B cell (primary cell): Measurements from ENCODE around the gene RCC2. TPM values are rescaled to one million over a fixed set of nuclear protein-coding genes. Genes with fewer than 3 reads are reported as not detected.

ENCODE experiments used
- ATAC-seq: fragments of 200-7000 bp; cut with Tn5 transposase; one replicate; pipeline ENCODE4 v1.10.0; 2021; ENCODE audit warnings: low read depth, mild to moderate bottlenecking, moderate number of reproducible peaks, moderate library complexity
- CTCF ChIA-PET: fragments of 350-600 bp; sonication (Branson Sonifier 250); formaldehyde crosslinking; loops from one replicate; lab custom pipeline; 2021; ENCODE audit warnings: antibody characterized with exemption, inconsistent platforms; lab: Charles Lee
- POLR2A ChIA-PET: fragments of 350-600 bp; sonication (Branson Sonifier 250); formaldehyde crosslinking; loops from one replicate; lab custom pipeline; 2021; ENCODE audit warnings: antibody characterized with exemption; lab: Charles Lee
- DNase-seq: peaks from one replicate; pipeline ENCODE4 v3.0.0; 2013
- H2AFZ ChIP-seq: 2 replicates; pipeline ENCODE4 v1.6.1; 2012; ENCODE audit warnings: mild to moderate bottlenecking, low read depth, low read length; ENCODE audit not compliant: insufficient read depth, poor library complexity, severe bottlenecking
- H3K27ac ChIP-seq, 2 donors: 1 replicate in 1 of 2; 2 replicates in 1 of 2; pipeline ENCODE4 v1.5.1; 2012 to 2013; ENCODE audit warnings: low read length in 2 of 2, mild to moderate bottlenecking in 2 of 2, moderate library complexity in 1 of 2
- H3K27me3 ChIP-seq, 4 experiments: fragments of 200-600 bp in 1 of 4; sonication (generic) in 1 of 4; replicated peaks in 1 of 4; 1 replicate in 2 of 4; 2 replicates in 2 of 4; pipeline versions ENCODE4 v1.6.1 to v1.7.0; 2013 to 2016; ENCODE audit warnings: low read length in 3 of 4, mild to moderate bottlenecking in 2 of 4, mixed read lengths in 1 of 4, moderate library complexity in 1 of 4; ENCODE audit not compliant: insufficient read depth in 4 of 4, control insufficient read depth in 3 of 4; ENCODE audit errors: control extremely low read depth in 1 of 4
- H3K36me3 ChIP-seq, 2 experiments: replicated peaks in 1 of 2; 1 replicate in 1 of 2; 2 replicates in 1 of 2; pipeline versions ENCODE4 v1.6.1 to v1.7.1; 2013; ENCODE audit warnings: low read length in 1 of 2; ENCODE audit not compliant: insufficient read depth in 2 of 2, control insufficient read depth in 1 of 2; ENCODE audit errors: control extremely low read depth in 1 of 2, extremely low read depth in 1 of 2
- H3K4me1 ChIP-seq, 2 donors: fragments of 200-600 bp in 1 of 2; sonication (generic) in 1 of 2; 1 replicate in 1 of 2; 2 replicates in 1 of 2; pipeline versions ENCODE4 v1.5.1 to v1.6.1; 2013 to 2017; ENCODE audit warnings: low read length in 2 of 2; ENCODE audit not compliant: control insufficient read depth in 2 of 2, insufficient read depth in 2 of 2
- H3K4me2 ChIP-seq: replicated peaks from 2 replicates; pipeline ENCODE3; 2012; ENCODE audit warnings: mild to moderate bottlenecking, low read depth, low read length; ENCODE audit not compliant: poor library complexity, severe bottlenecking
- H3K4me3 ChIP-seq, 5 experiments: fragments of 200-600 bp in 1 of 5; sonication (generic) in 1 of 5; 1 replicate in 3 of 5; 2 replicates in 2 of 5; pipeline versions ENCODE4 v1.5.1 to v1.7.0; 2011 to 2016; ENCODE audit warnings: low read length in 4 of 5, mild to moderate bottlenecking in 4 of 5, low read depth in 2 of 5, control low read depth in 1 of 5, moderate library complexity in 1 of 5; ENCODE audit not compliant: insufficient read depth in 1 of 5; ENCODE audit errors: control extremely low read depth in 1 of 5, extremely low read depth in 1 of 5
- H3K79me2 ChIP-seq: fragments of 200-600 bp; sonication (generic); one replicate; pipeline ENCODE4 v1.6.0; 2016; ENCODE audit warnings: low read length; ENCODE audit not compliant: control insufficient read depth, insufficient read depth
- H3K9ac ChIP-seq: fragments of 200-600 bp; sonication (generic); 2 replicates; pipeline ENCODE4 v1.6.1; 2017; ENCODE audit warnings: mild to moderate bottlenecking, low read length, moderate library complexity
- H3K9me3 ChIP-seq, 3 donors: one replicate each; pipeline versions ENCODE4 v1.6.1 to v1.7.1; 2013; ENCODE audit warnings: low read length in 2 of 3; ENCODE audit not compliant: control insufficient read depth in 2 of 3, insufficient read depth in 1 of 3; ENCODE audit errors: control extremely low read depth in 1 of 3
- H4K20me1 ChIP-seq: 2 replicates; pipeline ENCODE4 v1.6.0; 2012; ENCODE audit warnings: mild to moderate bottlenecking, low read length; ENCODE audit not compliant: insufficient read depth, control insufficient read depth, poor library complexity, severe bottlenecking
- H3K27ac Mint-ChIP-seq: one replicate; pipeline ENCODE4 v1.8.0; 2021; ENCODE audit warnings: mixed read lengths
- H3K27me3 Mint-ChIP-seq: one replicate; pipeline ENCODE4 v1.8.0; 2021; ENCODE audit warnings: mixed read lengths
- H3K4me1 Mint-ChIP-seq: one replicate; pipeline ENCODE4 v1.8.0; 2021; ENCODE audit warnings: mixed read lengths
- H3K4me3 Mint-ChIP-seq: one replicate; pipeline ENCODE4 v1.8.0; 2021; ENCODE audit warnings: mixed read lengths
- H3K9me3 Mint-ChIP-seq: one replicate; pipeline ENCODE4 v1.8.0; 2022; ENCODE audit warnings: mixed read lengths; ENCODE audit not compliant: insufficient read depth
- EZH2 ChIP-seq: IDR thresholded peaks from 2 replicates; pipeline ENCODE4 v1.6.1; 2012; ENCODE audit warnings: borderline replicate concordance, low read depth, mild to moderate bottlenecking, moderate library complexity, low read length; ENCODE audit not compliant: insufficient read depth, poor library complexity, severe bottlenecking
- WGBS: methylation state at CpG from one replicate; pipeline ENCODE4 v1.1.5; 2013; ENCODE audit warnings: missing lambda C conversion rate; ENCODE audit not compliant: insufficient coverage; 5-methylcytosine and 5-hydroxymethylcytosine counted together
- intact Hi-C: fragments of 100-400 bp; cut with micrococcal nuclease; formaldehyde crosslinking; loops from one replicate; pipeline ENCODE4 v1.10.0; 2022
- polyA minus RNA-seq: library from RNA; depleted of rRNA, polyadenylated mRNA; stranded (reverse); fragments of >200 nt; gene quantifications from 2 replicates; pipeline ENCODE4 v1.2.3, GENCODE V29; 2012
- polyA plus RNA-seq: library from polyadenylated mRNA; depleted of rRNA; stranded (reverse); fragments of >200 nt; gene quantifications from 2 replicates; pipeline ENCODE4 v1.2.3, GENCODE V29; 2012
- total RNA-seq, 2 donors: library from RNA; stranded (reverse); fragments of 120-200 nt in 1 of 2; gene quantifications; 1 replicate in 1 of 2; 2 replicates in 1 of 2; pipeline versions ENCODE4 v1.2.3 to v1.2.4, GENCODE V29; 2013 to 2022
- TF ChIP-seq, protein P1 (sequence below): fragments of 200-600 bp; IDR thresholded peaks from one replicate; pipeline ENCODE4 v1.8.0; 2022; ENCODE audit warnings: antibody characterized with exemption, mild to moderate bottlenecking

Gene RCC2
- total RNA-seq: 76.9 TPM in 2 replicates
- 38.9 TPM for total RNA-seq (2013)
- polyA plus RNA-seq: 48.9 and 59.8 TPM in 2 replicates
- polyA minus RNA-seq: 53.4 and 58.4 TPM in 2 replicates

DNA sequence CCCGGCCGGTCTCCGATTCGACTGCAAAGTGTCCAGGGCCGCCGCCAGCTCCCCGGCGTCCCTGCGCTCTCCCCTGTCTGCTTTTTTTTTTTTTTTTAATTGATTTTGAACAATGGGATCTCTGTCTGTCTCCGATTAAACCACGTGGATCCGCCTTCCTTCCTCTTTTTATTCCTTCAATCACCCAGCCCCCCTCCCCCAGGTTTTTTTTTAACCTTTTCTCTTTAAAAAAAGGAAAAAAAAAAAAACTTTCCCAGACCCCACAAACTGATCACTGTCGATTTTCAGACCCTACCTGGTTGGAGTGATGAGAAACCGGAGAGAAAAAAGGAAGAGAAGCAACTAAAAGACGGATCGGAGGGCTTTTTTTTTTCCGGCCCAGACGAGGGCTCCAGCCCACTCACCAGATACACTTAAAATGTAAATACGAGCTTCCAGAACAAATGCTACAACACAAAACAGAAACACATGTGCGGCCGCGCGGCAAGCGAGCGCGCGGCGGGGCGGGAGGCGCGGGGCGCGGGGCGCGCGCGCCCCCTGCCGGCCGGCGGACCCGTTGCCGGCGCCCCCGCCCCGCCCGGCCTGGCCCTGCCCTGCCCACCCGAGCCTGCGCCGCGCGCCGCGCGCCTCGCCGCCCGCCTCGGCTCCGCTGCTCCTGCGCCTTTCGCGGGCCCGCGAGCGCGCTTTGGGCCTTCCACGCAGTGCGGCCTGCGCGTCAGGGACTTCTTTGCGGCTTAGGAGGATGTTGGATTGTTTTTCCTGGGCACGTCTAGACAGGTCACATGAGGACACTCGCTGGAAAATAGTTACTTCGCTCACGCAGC lies at the start of gene RCC2:
RCC2 (minus strand) TSS at position 428 of the 824 bp plus-strand sequence. CDS start 1,163 bp downstream, outside the sequence.
- intact Hi-C loops: loop anchor here (1.0 to 10.0 kb wide), 4 partner anchors 8 to 385 kb away; partner anchors contain the start of gene SDHB
- Mint-ChIP-seq H3K27me3 (peaks cover 18% of the 10 kb centered on the region), H3K27ac (peak within 1 kb of the TSS; percentile 90), H3K4me1 (peaks cover 31% of the 10 kb centered on the region), H3K4me3 (peak within 1 kb of the TSS; percentile 88), H3K9me3 (no peaks in the 10 kb centered on the region)
- Histone ChIP-seq H3K36me3 (peaks cover 0 to 5% of the 10 kb centered on the region in 2 experiments), H3K4me1 (peaks cover 27 to 35% of the 10 kb centered on the region in 2 donors), H2AFZ (peak within 1 kb of the TSS; percentile 87), H3K4me2 (peak within 1 kb of the TSS; percentile 95), H3K9ac (peak within 1 kb of the TSS; percentile 94), H3K79me2 (peaks cover 36% of the 10 kb centered on the region), H3K27ac (peak within 1 kb of the TSS; percentile 70 to 87), H3K27me3 (peaks cover 0 to 12% (median 3%) of the 10 kb centered on the region in 4 experiments), H4K20me1 (peaks cover 44% of the 10 kb centered on the region), H3K9me3 (no peaks in the 10 kb centered on the region), H3K4me3 (peak within 1 kb of the TSS; percentile 77 to 97 (median 87))
- TF ChIP-seq EZH2: no peak
- TF ChIP-seq, protein P1, sequence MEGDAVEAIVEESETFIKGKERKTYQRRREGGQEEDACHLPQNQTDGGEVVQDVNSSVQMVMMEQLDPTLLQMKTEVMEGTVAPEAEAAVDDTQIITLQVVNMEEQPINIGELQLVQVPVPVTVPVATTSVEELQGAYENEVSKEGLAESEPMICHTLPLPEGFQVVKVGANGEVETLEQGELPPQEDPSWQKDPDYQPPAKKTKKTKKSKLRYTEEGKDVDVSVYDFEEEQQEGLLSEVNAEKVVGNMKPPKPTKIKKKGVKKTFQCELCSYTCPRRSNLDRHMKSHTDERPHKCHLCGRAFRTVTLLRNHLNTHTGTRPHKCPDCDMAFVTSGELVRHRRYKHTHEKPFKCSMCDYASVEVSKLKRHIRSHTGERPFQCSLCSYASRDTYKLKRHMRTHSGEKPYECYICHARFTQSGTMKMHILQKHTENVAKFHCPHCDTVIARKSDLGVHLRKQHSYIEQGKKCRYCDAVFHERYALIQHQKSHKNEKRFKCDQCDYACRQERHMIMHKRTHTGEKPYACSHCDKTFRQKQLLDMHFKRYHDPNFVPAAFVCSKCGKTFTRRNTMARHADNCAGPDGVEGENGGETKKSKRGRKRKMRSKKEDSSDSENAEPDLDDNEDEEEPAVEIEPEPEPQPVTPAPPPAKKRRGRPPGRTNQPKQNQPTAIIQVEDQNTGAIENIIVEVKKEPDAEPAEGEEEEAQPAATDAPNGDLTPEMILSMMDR: no peak
- under 1% methylated on average over 64 of the region's 75 CpGs for WGBS
- peak; percentile 87 for DNase-seq
- ChIA-PET POLR2A (interaction anchor here (0.7 kb wide), 3 partner anchors 9 to 732 kb away, joined by 3 to 7 read pairs (median 4); no protein-coding TSS in a partner anchor), CTCF (interaction anchor here (0.5 to 1.6 kb wide), 8 partner anchors 8 to 290 kb away, joined by 3 to 6 read pairs (median 4); no protein-coding TSS in a partner anchor)
- ATAC-seq: peak; percentile 69

DNA sequence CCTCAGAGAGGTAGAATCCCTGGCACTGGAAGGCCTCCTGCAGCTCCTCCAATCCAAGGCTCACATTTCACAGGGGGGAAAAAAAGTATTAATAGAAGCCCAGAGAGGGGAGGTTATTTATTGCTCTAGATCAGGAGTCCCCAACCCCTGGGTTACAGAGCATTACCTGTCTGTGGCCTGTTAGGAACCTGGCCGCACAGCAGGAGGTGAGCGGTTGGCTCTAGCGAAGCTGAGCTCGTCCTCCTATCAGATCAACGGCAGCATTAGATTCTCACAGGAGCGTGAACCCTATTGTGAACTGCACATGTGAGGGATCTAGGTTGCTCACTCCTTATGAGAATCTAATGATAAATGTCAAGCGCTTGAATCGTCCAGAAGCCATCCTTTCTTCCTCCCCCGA lies 46.8 kb upstream of the RCC2 start:
- DNase-seq: no peak
- ATAC-seq: no peak
- H3K27ac Mint-ChIP-seq: no peak overlapping the region
- Histone ChIP-seq H3K9me3 (no peaks in the 10 kb centered on the region), H3K4me2 (no peak overlapping the region), H3K4me3 (no peak overlapping the region), H3K79me2 (no peaks in the 10 kb centered on the region), H3K27ac (no peak overlapping the region), H4K20me1 (no peaks in the 10 kb centered on the region), H3K27me3 (peaks cover 0 to 3% (median 0%) of the 10 kb centered on the region in 4 experiments), H3K9ac (no peak overlapping the region), H3K4me1 (no peaks in the 10 kb centered on the region), H3K36me3 (no peaks in the 10 kb centered on the region), H2AFZ (no peak overlapping the region)
- no peaks in the 10 kb centered on the region for H3K9me3 Mint-ChIP-seq
- intact Hi-C loops: no loop called here
- TF ChIP-seq, protein P1: no peak
- no peak for TF ChIP-seq EZH2
- no peak overlapping the region for H3K4me3 Mint-ChIP-seq
- ChIA-PET POLR2A (no interaction called here), CTCF (no interaction called here)
- peaks cover 15% of the 10 kb centered on the region for H3K27me3 Mint-ChIP-seq
- 90% methylated on average over 6 of the region's 9 CpGs for WGBS
- no peaks in the 10 kb centered on the region for H3K4me1 Mint-ChIP-seq
